GM21360 (cell line): Measurements from ENCODE around the gene SLC16A6.
A peak's percentile ranks its signal among the peaks of the same experiment; 100 is the strongest.
"Not testable (repeated sequence)": the region's sequence is repeated elsewhere in the genome, so short reads cannot be mapped to it uniquely, and the experiment has no call there.

Experiments
- ATAC-seq: cut with Tn5 transposase; IDR thresholded peaks from one replicate; pipeline ENCODE4 v1.9.1; 2021; ENCODE audit warnings: mild to moderate bottlenecking, moderate library complexity; ENCODE audit not compliant: unreplicated experiment

SLC16A6 gene

GRCh38 chr17:68291836-68292688 is 1.1 kb upstream of the SLC16A6 start:
- peak; percentile 47 for ATAC-seq

GRCh38 chr17:68290268-68290954 is 516 bp downstream of the SLC16A6 start:
- no peak for ATAC-seq

DNA sequence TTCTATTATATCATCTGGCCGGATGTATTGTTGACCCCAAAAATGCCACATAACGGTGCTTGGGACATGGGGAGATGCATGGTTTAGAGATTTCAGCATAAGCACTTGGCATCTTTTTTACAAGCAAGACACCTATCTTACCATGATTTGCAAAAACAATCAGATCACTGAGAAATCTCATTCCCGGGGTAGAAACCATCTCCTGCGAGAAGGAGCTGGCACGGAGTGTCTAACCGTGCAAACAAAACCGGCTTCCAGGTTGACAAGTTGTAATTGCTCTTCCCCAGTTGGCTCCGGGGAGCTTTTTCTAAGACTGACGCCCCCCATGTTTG is 1.0 kb downstream of the SLC16A6 start:
- ATAC-seq, result no peak

GRCh38 chr17:68289473-68289872 is 1.5 kb downstream of the SLC16A6 start:
- no peak for ATAC-seq

GRCh38 chr17:68288804-68289203 is 2.1 kb downstream of the SLC16A6 start:
- no peak for ATAC-seq

- ATAC-seq, result no peak
Measured at GRCh38 chr17:68288375-68288774, 2.6 kb downstream of the SLC16A6 start.

DNA sequence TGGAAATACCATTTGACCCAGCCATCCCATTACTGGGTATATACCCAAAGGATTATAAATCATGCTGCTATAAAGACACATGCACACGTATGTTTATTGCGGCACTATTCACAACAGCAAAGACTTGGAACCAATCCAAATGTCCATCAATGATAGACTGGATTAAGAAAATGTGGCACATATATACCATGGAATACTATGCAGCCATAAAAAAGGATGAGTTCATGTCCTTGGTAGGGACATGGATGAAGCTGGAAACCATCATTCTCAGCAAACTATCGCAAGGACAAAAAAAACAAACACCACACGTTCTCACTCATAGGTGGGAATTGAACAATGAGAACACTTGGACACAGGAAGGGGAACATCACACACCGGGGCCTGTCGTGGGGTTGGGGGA is 9.0 kb downstream of the SLC16A6 start:
- not testable (repeated sequence) for ATAC-seq

DNA sequence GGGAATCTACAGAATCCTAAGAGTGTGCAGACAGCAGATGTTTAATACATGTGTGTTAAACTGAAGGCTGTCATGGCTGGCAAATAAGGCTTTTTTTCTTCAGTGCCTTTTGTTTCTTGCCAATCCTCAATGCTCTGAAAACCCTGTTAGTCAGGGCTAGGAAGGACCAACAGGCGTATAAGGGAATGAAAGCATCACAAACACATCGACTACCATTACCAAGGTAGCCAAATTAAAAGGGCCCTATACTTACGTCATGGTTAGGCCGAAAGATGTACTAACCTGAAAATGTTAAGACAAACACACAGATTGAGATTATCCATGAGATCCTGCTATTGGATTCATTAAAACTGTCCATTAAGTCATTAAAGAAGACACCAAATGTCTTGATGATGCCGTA is 13.1 kb downstream of the SLC16A6 start:
- ATAC-seq, result no peak

DNA sequence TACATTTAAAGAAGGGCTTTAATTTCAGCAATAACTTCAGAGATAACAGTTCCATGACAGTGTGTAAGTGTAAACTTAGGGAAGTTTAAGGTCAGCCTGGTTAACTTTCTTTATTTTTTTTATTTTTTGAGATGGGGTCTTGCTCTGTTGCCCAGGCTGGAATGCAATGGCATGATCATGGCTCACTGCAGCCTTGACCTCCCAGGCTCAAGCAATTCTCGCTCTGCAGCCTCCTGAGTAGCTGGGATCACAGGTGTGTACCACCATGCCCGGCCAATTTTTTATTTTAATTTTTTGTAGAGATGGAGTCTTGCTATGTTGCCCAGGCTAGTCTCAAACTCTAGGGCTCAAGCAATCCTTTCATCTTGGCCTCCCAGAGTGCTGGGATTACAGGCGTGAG is 14.6 kb downstream of the SLC16A6 start:
- not testable (repeated sequence) for ATAC-seq

DNA sequence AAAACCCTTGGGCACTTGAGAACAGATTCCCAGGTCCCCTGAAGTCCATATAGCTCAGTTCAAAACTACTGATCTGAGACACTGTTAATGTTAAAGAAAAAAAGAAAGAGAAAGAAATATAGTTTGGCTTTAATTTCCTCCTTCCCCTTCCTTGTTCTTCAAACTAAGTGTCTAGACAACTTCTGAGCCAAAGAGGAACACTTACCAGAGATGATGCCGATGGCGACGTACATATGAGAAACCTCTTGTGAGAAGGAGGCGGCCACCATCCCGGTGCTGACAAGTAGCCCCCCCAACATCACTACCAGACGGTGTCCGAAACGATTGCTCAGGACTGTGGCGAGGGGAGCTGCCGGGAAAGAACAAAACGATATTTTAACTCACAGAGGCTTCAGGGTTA is 17.2 kb downstream of the SLC16A6 start:
- no peak for ATAC-seq

- ATAC-seq, result not testable (repeated sequence)
Measured at GRCh38 chr17:68265833-68266232, 25.1 kb downstream of the SLC16A6 start.

- not testable (repeated sequence) for ATAC-seq
Measured at GRCh38 chr17:68263101-68263681, 27.7 kb downstream of the SLC16A6 start.

- ATAC-seq, result not testable (repeated sequence)
Measured at GRCh38 chr17:68262467-68262866, 28.5 kb downstream of the SLC16A6 start.

- no peak for ATAC-seq
Measured at GRCh38 chr17:68260051-68260762, 30.7 kb downstream of the SLC16A6 start.

DNA sequence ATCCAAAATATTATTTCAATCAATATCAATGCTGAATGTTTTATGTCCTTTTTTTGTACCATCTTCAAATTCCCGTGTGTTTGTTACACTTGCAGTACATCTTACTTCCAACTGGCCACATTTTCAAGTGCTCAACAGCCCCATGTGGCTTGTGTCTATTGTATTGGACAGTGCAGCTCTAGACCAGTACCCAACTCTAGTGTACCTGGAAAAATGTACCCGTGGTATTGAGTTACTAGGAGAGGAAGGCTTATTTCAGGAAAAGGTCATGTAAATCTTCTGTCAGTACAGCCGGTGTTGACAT is 31.3 kb downstream of the SLC16A6 start:
- ATAC-seq, result not testable (repeated sequence)

GRCh38 chr17:68258890-68259647 is 31.9 kb downstream of the SLC16A6 start:
- peak; percentile 91 for ATAC-seq

DNA sequence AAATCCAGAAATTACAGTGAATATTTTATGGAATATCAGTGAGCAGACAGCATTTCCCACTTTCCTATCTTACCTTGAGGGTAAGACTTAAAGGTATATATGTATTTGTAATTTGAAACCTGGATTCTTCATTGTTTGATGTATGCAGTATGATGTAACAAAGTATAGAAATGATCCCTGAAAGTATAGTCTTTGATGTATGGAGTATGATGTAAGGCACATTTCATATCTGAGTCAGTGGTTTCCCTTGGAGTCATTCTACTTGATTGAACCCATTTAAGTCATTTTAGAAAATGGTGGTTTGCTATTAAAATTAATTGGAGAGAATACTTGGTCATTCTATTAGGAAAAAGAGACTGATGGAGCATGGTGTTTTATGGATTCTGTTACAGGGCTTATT is 33.0 kb downstream of the SLC16A6 start:
- ATAC-seq, result no peak

GRCh38 chr17:68256701-68257100 is 34.2 kb downstream of the SLC16A6 start:
- not testable (repeated sequence) for ATAC-seq

GRCh38 chr17:68255731-68256538 is 35.0 kb downstream of the SLC16A6 start:
- ATAC-seq, result no peak

DNA sequence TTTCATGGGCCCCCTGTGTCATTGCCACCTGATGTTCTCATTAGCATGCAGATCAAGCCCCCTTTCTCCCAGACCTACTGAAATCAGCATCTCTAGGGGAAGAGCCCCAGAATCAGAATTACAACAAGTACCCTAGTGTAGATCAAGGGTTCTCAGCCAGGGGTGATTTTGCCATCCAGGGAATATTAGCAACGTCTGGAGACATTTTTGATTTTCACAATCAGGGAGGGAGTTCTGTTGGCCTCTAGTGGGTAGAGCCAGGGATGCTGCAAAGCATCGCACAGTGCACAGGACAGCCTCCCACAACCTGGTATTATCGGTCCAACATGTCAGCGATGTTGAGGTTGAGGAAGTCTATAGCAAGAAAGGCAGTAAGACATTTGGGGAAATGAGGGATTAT is 35.8 kb downstream of the SLC16A6 start:
- ATAC-seq, result no peak
